Measurements from ENCODE around the gene ARAP1.
"Not testable (repeated sequence)": the region's sequence is repeated elsewhere in the genome, so short reads cannot be mapped to it uniquely, and the experiment has no call there.

The ARAP1 gene

GRCh38 chr11:72752088-72752914 is at the start of gene ARAP1:
ARAP1 (minus strand) TSS chr11:72752408; CDS start chr11:72727128, 25,280 bp downstream.
- peak within 1 kb of the TSS; percentile 71 for H3K4me3 ChIP-seq (ENCODE audit: low read length)
- TF ChIP-seq ZNF274 (IDR thresholded peaks at IDR 0.05; ENCODE audit: low read depth, low read length): no peak

GRCh38 chr11:72799441-72799840 is 47.2 kb upstream of the ARAP1 start:
- TF ChIP-seq ZNF274 (IDR thresholded peaks at IDR 0.05; ENCODE audit: low read depth, low read length): no peak
- no peak overlapping the region for H3K4me3 ChIP-seq (ENCODE audit: low read length)

GRCh38 chr11:72798361-72798760 is 46.2 kb upstream of the ARAP1 start:
- no peak for TF ChIP-seq ZNF274 (IDR thresholded peaks at IDR 0.05; ENCODE audit: low read depth, low read length)
- no peak overlapping the region for H3K4me3 ChIP-seq (ENCODE audit: low read length)

- TF ChIP-seq ZNF274 (IDR thresholded peaks at IDR 0.05; ENCODE audit: low read depth, low read length): no peak
These were observed 41.5 kb upstream of the ARAP1 start, which contains the start of gene STARD10 for GRCh38 chr11:72793425-72794367. STARD10 (minus strand) TSS chr11:72794047; CDS start chr11:72781181, 12,866 bp downstream.

GRCh38 chr11:72793076-72793424 is 40.8 kb upstream of the ARAP1 start:
- peak overlapping the region; percentile 35; the same call in 1 of the 2 replicates for H3K4me3 ChIP-seq (ENCODE audit: low read length)
- no peak for TF ChIP-seq ZNF274 (IDR thresholded peaks at IDR 0.05; ENCODE audit: low read depth, low read length)

More at GRCh38 chr11:72793425-72794367, 41.5 kb upstream of the ARAP1 start, which contains the start of gene STARD10:
- peak within 1 kb of the TSS; percentile 73; the same call in 1 of the 2 replicates for H3K4me3 ChIP-seq (ENCODE audit: low read length)

GRCh38 chr11:72792437-72793021 is 40.3 kb upstream of the ARAP1 start:
- H3K4me3 ChIP-seq (ENCODE audit: low read length): no peak overlapping the region
- TF ChIP-seq ZNF274 (IDR thresholded peaks at IDR 0.05; ENCODE audit: low read depth, low read length): no peak

- H3K4me3 ChIP-seq (ENCODE audit: low read length): not testable (repeated sequence)
These were observed 39.0 kb upstream of the ARAP1 start for GRCh38 chr11:72791228-72791627.

- H3K4me3 ChIP-seq (ENCODE audit: low read length): no peak overlapping the region
- TF ChIP-seq ZNF274 (IDR thresholded peaks at IDR 0.05; ENCODE audit: low read depth, low read length): no peak
These were observed 37.4 kb upstream of the ARAP1 start for GRCh38 chr11:72789493-72790131.

- no peak for TF ChIP-seq ZNF274 (IDR thresholded peaks at IDR 0.05; ENCODE audit: low read depth, low read length)
- H3K4me3 ChIP-seq (ENCODE audit: low read length): no peak overlapping the region
These were observed 36.0 kb upstream of the ARAP1 start for GRCh38 chr11:72788241-72788640.

- H3K4me3 ChIP-seq (ENCODE audit: low read length): no peak overlapping the region
- no peak for TF ChIP-seq ZNF274 (IDR thresholded peaks at IDR 0.05; ENCODE audit: low read depth, low read length)
These were observed 35.3 kb upstream of the ARAP1 start for GRCh38 chr11:72787216-72788104.

- no peak overlapping the region for H3K4me3 ChIP-seq (ENCODE audit: low read length)
These were observed 34.4 kb upstream of the ARAP1 start for GRCh38 chr11:72786305-72787215.

GRCh38 chr11:72784662-72785061 is 32.5 kb upstream of the ARAP1 start:
- no peak overlapping the region for H3K4me3 ChIP-seq (ENCODE audit: low read length)
- no peak for TF ChIP-seq ZNF274 (IDR thresholded peaks at IDR 0.05; ENCODE audit: low read depth, low read length)

More at GRCh38 chr11:72786305-72787215, 34.4 kb upstream of the ARAP1 start:
- no peak for TF ChIP-seq ZNF274 (IDR thresholded peaks at IDR 0.05; ENCODE audit: low read depth, low read length)

Measured in GM08714 (cell line).